NCI-H1930 (cell line): ENCODE results near the gene VSTM4.

Experiments used
- DNase-seq, 2 experiments: peaks; one replicate each; lab custom pipeline; 2025; lab: John Stamatoyannopoulos, UW

The VSTM4 gene

GRCh38 chr10:49116509-49117375, 1.4 kb upstream of the VSTM4 start:
- DNase-seq: no peak

- no peak for DNase-seq
Observed at GRCh38 chr10:49115796-49116508, 630 bp upstream of the VSTM4 start.

GRCh38 chr10:49114718-49115014, 656 bp downstream of the VSTM4 start:
- no peak for DNase-seq

GRCh38 chr10:49113741-49114141, 1.6 kb downstream of the VSTM4 start:
- DNase-seq: no peak

GRCh38 chr10:49112851-49113250, 2.5 kb downstream of the VSTM4 start:
- no peak for DNase-seq

- DNase-seq: no peak
Observed at GRCh38 chr10:49112098-49112497, 3.2 kb downstream of the VSTM4 start.

- no peak for DNase-seq
Observed at GRCh38 chr10:49111320-49111698, 4.0 kb downstream of the VSTM4 start.

- no peak for DNase-seq
Observed at GRCh38 chr10:49110684-49111319, 4.5 kb downstream of the VSTM4 start.

GRCh38 chr10:49109669-49110340, 5.5 kb downstream of the VSTM4 start:
- no peak for DNase-seq

- no peak for DNase-seq
Observed at GRCh38 chr10:49108656-49109055, 6.7 kb downstream of the VSTM4 start.

GRCh38 chr10:49107887-49108267, 7.4 kb downstream of the VSTM4 start:
- no peak for DNase-seq

GRCh38 chr10:49107111-49107886, 8.0 kb downstream of the VSTM4 start:
- no peak for DNase-seq

GRCh38 chr10:49106451-49106850, 8.9 kb downstream of the VSTM4 start:
- DNase-seq: no peak

GRCh38 chr10:49105076-49105475, 10.2 kb downstream of the VSTM4 start:
- DNase-seq: no peak

- DNase-seq: no peak
Observed at GRCh38 chr10:49104323-49104722, 11.0 kb downstream of the VSTM4 start.

GRCh38 chr10:49103761-49104160, 11.6 kb downstream of the VSTM4 start:
- no peak for DNase-seq

- DNase-seq: no peak
Observed at GRCh38 chr10:49099046-49099445, 16.3 kb downstream of the VSTM4 start.

GRCh38 chr10:49096890-49097445, 18.4 kb downstream of the VSTM4 start:
- no peak for DNase-seq

- DNase-seq: no peak
Observed at GRCh38 chr10:49094646-49095045, 20.7 kb downstream of the VSTM4 start.

- DNase-seq: no peak
Observed at GRCh38 chr10:49093922-49094321, 21.4 kb downstream of the VSTM4 start.

GRCh38 chr10:49092477-49092876, 22.8 kb downstream of the VSTM4 start:
- no peak for DNase-seq
